Common myeloid progenitor, CD34-positive (primary cell): ENCODE data around the gene CST6.

ENCODE experiments used
- CTCF ChIA-PET: fragments of 350-600 bp; sonication (Branson Sonifier 250); formaldehyde crosslinking; loops from one replicate; lab custom pipeline; 2021; ENCODE audit warnings: antibody characterized with exemption; lab: Charles Lee
- POLR2A ChIA-PET: fragments of 350-600 bp; sonication (Branson Sonifier 250); formaldehyde crosslinking; loops from one replicate; lab custom pipeline; 2021; ENCODE audit warnings: antibody characterized with exemption; lab: Charles Lee
- DNase-seq, 3 donors: peaks; one replicate each; pipeline versions ENCODE4 v3.0.0 to v3.0.0-alpha.2; 2013
- H3K27ac ChIP-seq, 2 experiments: 1 replicate in 1 of 2; 2 replicates in 1 of 2; pipeline ENCODE4 v1.7.0; 2013; ENCODE audit warnings: inconsistent platforms in 2 of 2, low read length in 2 of 2, mild to moderate bottlenecking in 2 of 2, low read depth in 1 of 2, moderate library complexity in 1 of 2; ENCODE audit not compliant: severe bottlenecking in 2 of 2, insufficient read depth in 1 of 2, poor library complexity in 1 of 2
- H3K27me3 ChIP-seq, 5 experiments: replicated peaks in 2 of 5; 1 replicate in 3 of 5; 2 replicates in 2 of 5; pipeline versions ENCODE4 v1.6.1 to v1.7.0; 2013; ENCODE audit warnings: low read length in 4 of 5, mild to moderate bottlenecking in 2 of 5, moderate library complexity in 2 of 5, inconsistent platforms in 1 of 5; ENCODE audit not compliant: insufficient read depth in 5 of 5, control insufficient read depth in 4 of 5
- H3K36me3 ChIP-seq, 4 experiments: 1 replicate in 2 of 4; 2 replicates in 2 of 4; pipeline versions ENCODE4 v1.6.1 to v1.7.0; 2013; ENCODE audit warnings: low read length in 3 of 4, control low read depth in 1 of 4, mild to moderate bottlenecking in 1 of 4; ENCODE audit not compliant: control insufficient read depth in 4 of 4, insufficient read depth in 4 of 4
- H3K4me1 ChIP-seq, 4 experiments: 1 replicate in 3 of 4; 2 replicates in 1 of 4; pipeline versions ENCODE4 v1.6.1 to v1.7.1; 2013; ENCODE audit warnings: low read length in 3 of 4, mild to moderate bottlenecking in 3 of 4, control low read depth in 1 of 4, inconsistent platforms in 1 of 4, moderate library complexity in 1 of 4; ENCODE audit not compliant: control insufficient read depth in 4 of 4, insufficient read depth in 4 of 4; ENCODE audit errors: control extremely low read depth in 1 of 4
- H3K4me3 ChIP-seq, 7 experiments: 1 replicate in 4 of 7; 2 replicates in 3 of 7; pipeline versions ENCODE4 v1.5.1 to v1.7.0; 2013; ENCODE audit warnings: mild to moderate bottlenecking in 7 of 7, low read length in 6 of 7, moderate library complexity in 6 of 7, inconsistent platforms in 2 of 7, low read depth in 2 of 7, control low read depth in 1 of 7; ENCODE audit not compliant: insufficient read depth in 4 of 7, control insufficient read depth in 1 of 7; ENCODE audit errors: extremely low read depth in 1 of 7
- H3K9me3 ChIP-seq, 5 experiments: 1 replicate in 4 of 5; 2 replicates in 1 of 5; pipeline versions ENCODE4 v1.6.1 to v1.7.1; 2013; ENCODE audit warnings: low read length in 4 of 5, mild to moderate bottlenecking in 2 of 5, inconsistent platforms in 1 of 5, low read depth in 1 of 5, moderate library complexity in 1 of 5; ENCODE audit not compliant: control insufficient read depth in 4 of 5, insufficient read depth in 2 of 5; ENCODE audit errors: control extremely low read depth in 1 of 5
- WGBS: methylation state at CpG from one replicate; pipeline ENCODE4 v1.1.5; 2013; ENCODE audit not compliant: insufficient coverage; 5-methylcytosine and 5-hydroxymethylcytosine counted together

The CST6 gene

DNA sequence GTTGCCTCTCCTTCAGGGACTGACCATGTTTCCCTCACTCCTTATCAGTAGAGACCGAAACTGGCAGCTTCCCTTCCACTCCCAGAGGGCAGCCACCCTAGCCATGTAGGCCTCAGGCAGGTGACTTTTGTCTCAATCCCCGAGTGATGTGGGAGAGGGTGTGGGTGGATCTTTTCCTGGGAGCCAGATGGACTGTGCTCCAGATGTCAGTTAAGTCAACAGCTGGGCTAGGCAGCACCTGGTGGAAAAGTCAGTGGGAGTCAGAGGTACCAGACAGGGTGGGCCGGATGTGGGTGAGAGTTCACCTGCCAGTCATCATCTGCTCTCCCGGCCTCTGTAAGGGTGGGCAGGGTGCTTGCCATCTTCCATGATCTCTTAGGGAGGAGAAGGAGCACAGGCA is 7.6 kb upstream of the CST6 start:
- CTCF ChIA-PET = interaction anchor here (1.8 kb wide), 1 partner anchor 18 kb away, joined by 5 read pairs; no protein-coding TSS in a partner anchor
- Histone ChIP-seq H3K4me1 (peaks cover 1 to 31% (median 20%) of the 10 kb centered on the region in 4 experiments), H3K4me3 (no peak overlapping the region), H3K27me3 (no peaks in the 10 kb centered on the region), H3K36me3 (peaks cover 10 to 36% (median 30%) of the 10 kb centered on the region in 4 experiments), H3K27ac (no peak overlapping the region), H3K9me3 (no peaks in the 10 kb centered on the region)
- POLR2A ChIA-PET = no interaction called here
- DNase-seq = no peak
- 85% methylated on average over 3 of the region's 4 CpGs for WGBS

- Histone ChIP-seq H3K4me3 (no peak overlapping the region), H3K4me1 (peaks cover 0 to 21% (median 14%) of the 10 kb centered on the region in 4 experiments), H3K9me3 (no peaks in the 10 kb centered on the region), H3K36me3 (peaks cover 2 to 23% (median 18%) of the 10 kb centered on the region in 4 experiments), H3K27ac (no peak overlapping the region), H3K27me3 (peaks cover 0 to 13% (median 3%) of the 10 kb centered on the region in 5 experiments)
- ChIA-PET CTCF (no interaction called here), POLR2A (no interaction called here)
- no peak for DNase-seq
- 100% methylated on average over 11 of the region's 13 CpGs for WGBS
Observed at GRCh38 chr11:66006134-66006890, 5.5 kb upstream of the CST6 start.

GRCh38 chr11:66006891-66007176 is 5.0 kb upstream of the CST6 start:
- ChIA-PET POLR2A (no interaction called here), CTCF (interaction anchor here (1.0 kb wide), 2 partner anchors 16 to 38 kb away, joined by 3 to 5 read pairs; no protein-coding TSS in a partner anchor)
- WGBS = 90% methylated on average over 2 of the region's 4 CpGs

GRCh38 chr11:66007201-66007634 is 4.6 kb upstream of the CST6 start:
- no peak for DNase-seq
- Histone ChIP-seq H3K36me3 (peaks cover 2 to 23% (median 18%) of the 10 kb centered on the region in 4 experiments), H3K4me3 (no peak overlapping the region), H3K27me3 (peaks cover 0 to 22% (median 8%) of the 10 kb centered on the region in 5 experiments), H3K9me3 (no peaks in the 10 kb centered on the region), H3K27ac (no peak overlapping the region), H3K4me1 (peaks cover 0 to 23% (median 19%) of the 10 kb centered on the region in 4 experiments)
- CTCF ChIA-PET = interaction anchor here (1.0 to 1.6 kb wide), 3 partner anchors 14 to 38 kb away, joined by 3 to 5 read pairs (median 4); no protein-coding TSS in a partner anchor
- POLR2A ChIA-PET = no interaction called here
- WGBS = 98% methylated on average over 5 of the region's 5 CpGs

More at GRCh38 chr11:66006891-66007176, 5.0 kb upstream of the CST6 start:
- Histone ChIP-seq H3K27me3 (peaks cover 0 to 18% (median 7%) of the 10 kb centered on the region in 5 experiments), H3K27ac (no peak overlapping the region), H3K36me3 (peaks cover 2 to 23% (median 18%) of the 10 kb centered on the region in 4 experiments), H3K4me3 (no peak overlapping the region), H3K9me3 (no peaks in the 10 kb centered on the region), H3K4me1 (peaks cover 0 to 21% (median 16%) of the 10 kb centered on the region in 4 experiments)
- no peak for DNase-seq

- no peaks in the 10 kb centered on the region for H3K9me3 ChIP-seq
- H3K4me3 ChIP-seq = no peak overlapping the region
- POLR2A ChIA-PET = no interaction called here
- no peak overlapping the region for H3K27ac ChIP-seq
- peaks cover 0 to 26% (median 23%) of the 10 kb centered on the region in 4 experiments for H3K4me1 ChIP-seq
- no CpG with 5 or more reads among the region's 2 CpGs for WGBS
- DNase-seq = no peak
- CTCF ChIA-PET = interaction anchor here (1.1 to 2.0 kb wide), 8 partner anchors 13 to 45 kb away, joined by 3 to 18 read pairs (median 4); no protein-coding TSS in a partner anchor
- peaks cover 2 to 23% (median 18%) of the 10 kb centered on the region in 4 experiments for H3K36me3 ChIP-seq
- H3K27me3 ChIP-seq = peaks cover 0 to 29% (median 10%) of the 10 kb centered on the region in 5 experiments
Observed at GRCh38 chr11:66008095-66008467, 3.7 kb upstream of the CST6 start.

- 73% methylated on average over 9 of the region's 10 CpGs for WGBS
- DNase-seq = peak in 1 of 3 donors; percentile 29
- Histone ChIP-seq H3K27me3 (peaks cover 0 to 31% (median 10%) of the 10 kb centered on the region in 5 experiments), H3K4me1 (peaks cover 0 to 25% (median 21%) of the 10 kb centered on the region in 4 experiments), H3K4me3 (no peak overlapping the region), H3K36me3 (peaks cover 2 to 23% (median 17%) of the 10 kb centered on the region in 4 experiments), H3K27ac (no peak overlapping the region), H3K9me3 (no peaks in the 10 kb centered on the region)
- ChIA-PET POLR2A (no interaction called here), CTCF (interaction anchor here (1.1 to 2.0 kb wide), 9 partner anchors 12 to 45 kb away, joined by 3 to 18 read pairs (median 4); no protein-coding TSS in a partner anchor)
Observed at GRCh38 chr11:66008468-66009101, 3.2 kb upstream of the CST6 start.
